HG03064 (cell line): ENCODE results near the gene PALD1.
"Not testable (repeated sequence)": the region's sequence is repeated elsewhere in the genome, so short reads cannot be mapped to it uniquely, and the experiment has no call there.

Experiments
- ATAC-seq: cut with Tn5 transposase; IDR thresholded peaks from one replicate; pipeline ENCODE4 v1.9.1; 2021; ENCODE audit warnings: low read depth; ENCODE audit not compliant: unreplicated experiment

PALD1 gene

GRCh38 chr10:70481105-70481504 lies 2.5 kb downstream of the PALD1 start:
- no peak for ATAC-seq

- ATAC-seq = no peak
Observed at GRCh38 chr10:70481831-70482530, 3.4 kb downstream of the PALD1 start.

- no peak for ATAC-seq
Observed at GRCh38 chr10:70482982-70483760, 4.6 kb downstream of the PALD1 start.

GRCh38 chr10:70483872-70484271 lies 5.3 kb downstream of the PALD1 start:
- ATAC-seq = not testable (repeated sequence)

- no peak for ATAC-seq
Observed at GRCh38 chr10:70487824-70488223, 9.3 kb downstream of the PALD1 start.

- ATAC-seq = no peak
Observed at GRCh38 chr10:70490142-70490541, 11.6 kb downstream of the PALD1 start.

GRCh38 chr10:70491614-70492013 lies 13.0 kb downstream of the PALD1 start:
- ATAC-seq = no peak

GRCh38 chr10:70492786-70493659 lies 14.5 kb downstream of the PALD1 start:
- no peak for ATAC-seq

- ATAC-seq = peak; percentile 57
Observed at GRCh38 chr10:70493660-70494234, 15.2 kb downstream of the PALD1 start.

- ATAC-seq = no peak
Observed at GRCh38 chr10:70494536-70494935, 16.0 kb downstream of the PALD1 start.

- no peak for ATAC-seq
Observed at GRCh38 chr10:70494966-70495365, 16.4 kb downstream of the PALD1 start.

GRCh38 chr10:70495691-70496261 lies 17.2 kb downstream of the PALD1 start:
- ATAC-seq = no peak

- no peak for ATAC-seq
Observed at GRCh38 chr10:70496341-70497119, 18.0 kb downstream of the PALD1 start.

- ATAC-seq = no peak
Observed at GRCh38 chr10:70497120-70497545, 18.6 kb downstream of the PALD1 start.

- ATAC-seq = no peak
Observed at GRCh38 chr10:70498970-70499835, 20.6 kb downstream of the PALD1 start.

- no peak for ATAC-seq
Observed at GRCh38 chr10:70499836-70500167, 21.2 kb downstream of the PALD1 start.

- ATAC-seq = no peak
Observed at GRCh38 chr10:70500368-70500767, 21.8 kb downstream of the PALD1 start.

- ATAC-seq = no peak
Observed at GRCh38 chr10:70500812-70501301, 22.3 kb downstream of the PALD1 start.

GRCh38 chr10:70502406-70502805 lies 23.8 kb downstream of the PALD1 start:
- ATAC-seq = no peak
